ENCODE results near the gene ARHGAP24.

Gene ARHGAP24

GRCh38 chr4:85870298-85871083, 395.5 kb downstream of the ARHGAP24 start:
- no peaks in the 10 kb centered on the region for H3K27me3 ChIP-seq (ENCODE audit: insufficient read depth, poor library complexity, severe bottlenecking)
- H3K27ac ChIP-seq (ENCODE audit: poor library complexity, severe bottlenecking): no peak overlapping the region
- no peak for DNase-seq (ENCODE audit: low spot score)
- TF ChIP-seq CTCF (IDR thresholded peaks at IDR 0.05; ENCODE audit: poor library complexity, severe bottlenecking): no peak
- ATAC-seq (ENCODE audit: low read depth): no peak
- no peaks in the 10 kb centered on the region for H3K9me3 ChIP-seq (ENCODE audit: severe bottlenecking)
- no peaks in the 10 kb centered on the region for H3K36me3 ChIP-seq (ENCODE audit: low read depth)
- no peak overlapping the region for H3K4me3 ChIP-seq (ENCODE audit: severe bottlenecking)
- no peaks in the 10 kb centered on the region for H3K4me1 ChIP-seq (ENCODE audit: insufficient read depth, poor library complexity, severe bottlenecking)

- Histone ChIP-seq H3K27ac (ENCODE audit: poor library complexity, severe bottlenecking) (no peak overlapping the region), H3K36me3 (ENCODE audit: low read depth) (no peaks in the 10 kb centered on the region), H3K4me1 (ENCODE audit: insufficient read depth, poor library complexity, severe bottlenecking) (no peaks in the 10 kb centered on the region), H3K27me3 (ENCODE audit: insufficient read depth, poor library complexity, severe bottlenecking) (no peaks in the 10 kb centered on the region), H3K4me3 (ENCODE audit: severe bottlenecking) (no peak overlapping the region), H3K9me3 (ENCODE audit: severe bottlenecking) (no peaks in the 10 kb centered on the region)
- ATAC-seq (ENCODE audit: low read depth) (no peak), DNase-seq (ENCODE audit: low spot score) (no peak)
- TF ChIP-seq CTCF (IDR thresholded peaks at IDR 0.05; ENCODE audit: poor library complexity, severe bottlenecking): no peak
These were observed 398.6 kb downstream of the ARHGAP24 start for GRCh38 chr4:85873566-85873965.

GRCh38 chr4:85879518-85879917, 404.6 kb downstream of the ARHGAP24 start:
- Histone ChIP-seq H3K36me3 (ENCODE audit: low read depth) (no peaks in the 10 kb centered on the region), H3K27me3 (ENCODE audit: insufficient read depth, poor library complexity, severe bottlenecking) (no peaks in the 10 kb centered on the region), H3K27ac (ENCODE audit: poor library complexity, severe bottlenecking) (no peak overlapping the region), H3K4me3 (ENCODE audit: severe bottlenecking) (no peak overlapping the region), H3K4me1 (ENCODE audit: insufficient read depth, poor library complexity, severe bottlenecking) (no peaks in the 10 kb centered on the region), H3K9me3 (ENCODE audit: severe bottlenecking) (no peaks in the 10 kb centered on the region)
- DNase-seq (ENCODE audit: low spot score) (no peak), ATAC-seq (ENCODE audit: low read depth) (no peak)
- no peak for TF ChIP-seq CTCF (IDR thresholded peaks at IDR 0.05; ENCODE audit: poor library complexity, severe bottlenecking)

DNA sequence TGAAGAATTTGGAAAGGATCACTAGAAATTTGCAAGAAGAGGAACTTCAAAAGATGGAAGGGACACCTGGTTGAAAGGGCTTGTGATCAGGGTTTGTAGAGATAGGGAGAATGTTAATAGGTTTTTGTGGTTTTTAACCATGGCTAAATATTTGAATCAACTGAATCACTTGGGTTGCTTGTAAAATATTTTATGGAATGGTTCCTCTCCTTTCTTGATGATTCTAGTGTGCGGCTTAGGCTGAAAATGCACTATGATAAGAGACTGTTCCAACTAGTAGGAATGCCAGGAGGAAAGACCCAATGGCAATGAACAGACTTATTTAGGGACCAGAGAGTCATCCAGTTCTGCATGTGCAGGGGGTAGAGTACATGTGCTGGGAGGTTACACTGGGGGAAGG, 408.2 kb downstream of the ARHGAP24 start:
- TF ChIP-seq CTCF (IDR thresholded peaks at IDR 0.05; ENCODE audit: poor library complexity, severe bottlenecking): no peak
- no peak overlapping the region for H3K4me3 ChIP-seq (ENCODE audit: severe bottlenecking)
- no peak for DNase-seq (ENCODE audit: low spot score)
- no peak overlapping the region for H3K27ac ChIP-seq (ENCODE audit: poor library complexity, severe bottlenecking)
- no peak for ATAC-seq (ENCODE audit: low read depth)
- H3K9me3 ChIP-seq (ENCODE audit: severe bottlenecking): no peaks in the 10 kb centered on the region
- H3K4me1 ChIP-seq (ENCODE audit: insufficient read depth, poor library complexity, severe bottlenecking): no peaks in the 10 kb centered on the region
- no peaks in the 10 kb centered on the region for H3K27me3 ChIP-seq (ENCODE audit: insufficient read depth, poor library complexity, severe bottlenecking)
- H3K36me3 ChIP-seq (ENCODE audit: low read depth): no peaks in the 10 kb centered on the region

DNA sequence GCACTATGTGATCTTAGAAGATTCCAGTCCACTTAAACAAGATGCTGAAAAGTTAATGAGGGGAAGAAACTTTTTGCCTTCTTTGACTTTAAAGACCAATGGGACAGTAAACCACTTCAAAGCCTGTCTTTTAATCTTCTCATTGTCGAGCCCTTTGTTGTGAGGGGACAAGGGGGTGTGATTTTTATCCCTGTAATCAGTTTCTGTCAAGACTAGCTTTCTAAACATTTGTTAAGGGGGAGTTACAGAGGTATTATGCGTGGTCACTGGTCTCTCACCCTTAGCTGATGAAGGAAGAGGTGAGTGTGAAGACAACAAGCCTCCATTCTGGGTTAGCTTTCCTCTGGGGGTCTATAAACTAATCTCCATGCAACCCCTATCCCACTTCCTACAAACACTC, 409.3 kb downstream of the ARHGAP24 start:
- DNase-seq (ENCODE audit: low spot score): no peak
- no peaks in the 10 kb centered on the region for H3K27me3 ChIP-seq (ENCODE audit: insufficient read depth, poor library complexity, severe bottlenecking)
- no peaks in the 10 kb centered on the region for H3K36me3 ChIP-seq (ENCODE audit: low read depth)
- TF ChIP-seq CTCF (IDR thresholded peaks at IDR 0.05; ENCODE audit: poor library complexity, severe bottlenecking): no peak
- H3K9me3 ChIP-seq (ENCODE audit: severe bottlenecking): no peaks in the 10 kb centered on the region
- H3K4me3 ChIP-seq (ENCODE audit: severe bottlenecking): no peak overlapping the region
- H3K4me1 ChIP-seq (ENCODE audit: insufficient read depth, poor library complexity, severe bottlenecking): no peaks in the 10 kb centered on the region
- H3K27ac ChIP-seq (ENCODE audit: poor library complexity, severe bottlenecking): no peak overlapping the region
- no peak for ATAC-seq (ENCODE audit: low read depth)
